HG03064 (cell line): ENCODE measurements around the gene ZFX.
A peak's percentile ranks its signal among the peaks of the same experiment; 100 is the strongest.
"Not testable (repeated sequence)": the region's sequence is repeated elsewhere in the genome, so short reads cannot be mapped to it uniquely, and the experiment has no call there.

Experiments used
- ATAC-seq: cut with Tn5 transposase; IDR thresholded peaks from one replicate; pipeline ENCODE4 v1.9.1; 2021; ENCODE audit warnings: low read depth; ENCODE audit not compliant: unreplicated experiment

Gene ZFX

DNA sequence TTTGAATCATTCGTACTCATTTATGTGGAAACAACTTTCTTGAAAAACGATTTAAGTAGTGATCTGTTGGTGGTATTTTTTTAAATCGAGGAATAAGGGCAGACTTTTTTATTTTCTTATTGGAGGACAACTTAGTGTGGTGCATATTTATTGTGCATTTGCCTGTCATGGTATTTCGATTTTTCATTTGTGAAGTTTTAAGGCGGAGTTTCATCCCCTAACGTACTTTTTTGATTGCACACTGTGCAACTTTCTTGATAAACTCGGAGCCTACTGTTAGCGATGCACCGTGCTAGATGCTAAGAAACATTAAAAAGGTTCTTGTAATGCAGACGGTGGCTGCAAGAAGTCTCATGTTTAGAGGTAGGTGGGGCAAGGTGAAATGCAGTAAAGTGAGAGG is 1.4 kb downstream of the ZFX start:
- no peak for ATAC-seq

DNA sequence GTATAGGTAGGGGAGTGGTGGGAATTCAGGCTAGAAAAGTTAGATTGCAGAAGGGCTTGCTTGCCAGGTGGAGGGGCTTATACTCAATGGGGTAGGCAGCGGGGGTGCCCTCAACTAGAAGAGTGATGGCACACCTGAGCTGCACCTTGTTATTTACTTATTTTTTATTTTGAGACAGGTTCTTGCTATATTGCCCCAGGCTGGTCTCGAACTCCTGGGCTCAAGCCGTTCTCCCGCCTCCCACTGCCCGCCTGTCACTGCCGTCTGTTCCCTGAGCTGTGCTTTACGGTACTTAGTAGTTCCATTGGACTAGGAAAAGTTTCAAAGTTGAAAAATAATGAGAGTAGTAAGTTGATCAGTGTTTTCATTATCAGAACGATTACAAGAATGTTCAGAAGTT is 2.0 kb downstream of the ZFX start:
- ATAC-seq: no peak

DNA sequence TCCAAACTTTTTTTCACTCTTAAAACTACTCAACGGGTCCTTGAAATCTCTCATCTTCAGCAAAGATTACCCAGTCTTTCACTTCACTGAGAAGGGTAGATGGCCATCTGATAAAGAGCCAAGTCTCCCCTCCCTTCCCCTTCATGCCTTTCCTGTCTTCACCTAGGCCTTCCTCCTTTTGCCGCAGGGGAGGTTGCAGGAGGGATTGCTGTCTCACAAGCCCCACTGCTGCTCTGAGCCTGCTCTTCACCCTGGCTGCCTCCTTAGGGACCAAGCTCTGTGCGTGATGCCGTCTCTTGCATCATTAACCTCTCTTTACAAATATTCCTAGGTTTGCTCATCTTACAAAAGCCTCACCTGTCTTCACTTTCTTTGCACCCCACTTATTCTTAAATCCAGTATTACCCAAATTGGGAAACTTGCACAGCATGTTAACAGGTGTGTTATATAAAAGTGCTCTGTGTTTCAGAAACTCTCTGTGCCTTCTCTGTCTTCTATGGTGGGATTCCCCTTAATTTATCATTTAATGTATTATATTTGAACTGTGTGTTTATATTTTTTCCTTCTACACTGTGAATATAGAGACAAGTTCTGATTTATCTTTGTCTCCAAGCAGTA is 3.8 kb downstream of the ZFX start:
- ATAC-seq: no peak

DNA sequence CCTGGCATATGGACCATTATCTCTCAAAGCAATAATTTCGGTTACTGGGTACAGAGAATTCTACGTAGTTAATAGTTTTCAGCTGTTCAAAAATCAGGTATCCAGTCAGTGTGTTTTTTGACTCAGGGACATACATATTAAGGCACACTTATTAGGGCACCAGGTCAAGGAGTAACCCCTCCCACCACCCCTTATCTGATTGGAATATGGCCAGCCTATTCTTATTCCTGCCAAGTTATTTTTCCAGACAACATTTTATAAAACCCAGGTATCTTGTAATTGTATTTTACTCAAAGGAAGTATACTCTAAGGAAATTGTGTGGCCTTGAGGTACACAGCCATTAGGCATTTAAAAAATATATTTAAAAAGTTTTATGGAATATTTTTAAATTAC is 4.3 kb downstream of the ZFX start:
- ATAC-seq: no peak

DNA sequence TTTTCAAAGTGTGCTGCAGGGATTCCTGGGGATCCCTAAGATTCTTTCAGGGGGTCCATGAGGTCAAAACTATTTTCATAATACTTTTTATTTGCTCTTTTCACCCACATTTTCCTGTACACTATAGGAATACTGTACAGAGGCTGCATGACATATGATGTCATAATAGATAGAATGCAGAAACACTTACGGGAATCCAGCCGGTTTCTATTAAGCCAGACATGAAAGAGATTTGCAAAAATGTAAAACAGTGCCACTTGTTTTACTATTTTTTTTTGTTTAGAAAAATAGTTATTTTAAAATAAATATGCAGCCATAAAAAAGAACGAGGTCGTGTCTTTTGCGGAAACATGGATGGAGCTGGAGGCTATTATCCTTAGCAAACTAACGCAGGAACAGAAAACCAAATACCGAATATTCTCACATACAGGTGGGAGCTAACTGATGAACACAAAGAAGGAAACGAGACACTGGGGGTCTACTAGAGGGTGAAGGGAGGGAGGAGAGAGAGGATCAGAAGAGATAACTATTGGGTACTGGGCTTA is 5.0 kb downstream of the ZFX start:
- ATAC-seq: no peak

DNA sequence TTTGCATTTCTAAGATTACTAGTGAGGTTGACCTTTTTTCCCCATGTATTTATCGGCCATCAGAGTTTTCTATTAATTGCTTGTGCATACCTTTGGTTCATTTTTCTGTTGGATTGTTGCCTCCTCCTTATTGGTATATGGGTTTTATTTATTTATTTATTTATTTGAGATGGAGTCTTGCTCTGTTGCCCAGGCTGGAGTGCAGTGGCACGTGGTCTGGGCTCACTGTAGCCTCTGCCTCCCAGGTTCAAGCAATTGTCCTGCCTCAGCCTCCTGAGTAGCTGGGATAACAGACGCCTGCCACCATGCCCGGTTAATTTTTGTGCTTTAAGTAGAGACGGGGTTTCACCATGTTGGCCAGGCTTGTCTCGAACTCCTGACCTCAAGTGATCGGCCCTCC is 6.2 kb downstream of the ZFX start:
- not testable (repeated sequence) for ATAC-seq

DNA sequence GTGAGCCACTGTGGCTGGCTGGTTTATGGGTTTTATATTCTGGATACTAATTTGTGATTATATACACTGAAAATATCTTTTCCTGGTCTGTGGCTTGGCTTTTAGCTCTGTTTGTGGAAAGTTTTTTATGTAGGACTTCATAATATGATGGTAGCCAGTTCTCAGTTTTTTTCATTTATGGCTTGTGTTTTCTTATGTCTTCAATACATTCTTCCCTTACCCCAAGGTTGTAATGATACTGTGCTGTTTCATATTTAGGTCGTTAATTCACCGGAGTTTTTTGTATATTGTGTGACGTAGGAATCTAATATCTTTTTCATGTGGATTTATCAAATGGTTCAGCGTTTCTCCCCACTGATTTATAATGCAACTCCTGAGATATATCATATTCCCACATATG is 6.6 kb downstream of the ZFX start:
- ATAC-seq: no peak

DNA sequence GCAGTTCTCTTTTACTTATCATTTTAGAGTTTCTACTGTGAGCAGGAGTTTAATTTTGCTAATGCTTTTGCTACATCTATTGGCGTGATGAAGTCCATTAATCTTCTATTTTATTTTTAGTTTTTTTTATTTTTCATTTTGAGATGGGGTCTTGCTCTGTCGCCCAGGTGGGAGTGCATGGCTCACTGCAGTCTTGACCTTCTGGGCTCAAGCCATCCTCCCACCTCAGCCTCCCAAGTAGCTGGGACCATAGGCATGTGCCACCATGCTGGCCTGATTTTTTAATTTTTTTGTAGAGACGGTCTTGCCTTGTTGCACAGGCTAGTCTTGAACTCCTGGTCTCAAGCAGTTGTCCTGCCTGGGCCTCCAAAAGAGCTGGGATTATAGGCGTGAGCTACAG is 9.4 kb downstream of the ZFX start:
- no peak for ATAC-seq

DNA sequence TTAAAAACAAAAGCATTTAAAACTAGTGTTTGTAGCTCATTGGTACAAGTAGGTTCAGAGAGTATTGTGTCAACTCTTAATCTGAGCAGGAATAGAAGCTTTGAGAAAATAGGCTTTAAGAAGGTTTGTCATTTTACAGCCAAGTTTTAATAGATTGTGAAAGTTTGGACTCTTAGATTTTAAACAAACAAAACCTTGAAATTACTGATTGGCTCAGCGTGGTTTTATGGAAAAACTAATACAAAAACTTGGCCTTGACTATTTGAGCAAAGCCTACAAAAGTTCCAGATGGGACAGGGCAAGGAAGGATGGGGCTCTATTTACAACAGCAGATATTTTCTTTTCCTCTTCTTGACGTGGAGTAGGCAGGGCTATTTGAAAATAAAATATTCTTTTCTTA is 16.5 kb downstream of the ZFX start:
- ATAC-seq: no peak

DNA sequence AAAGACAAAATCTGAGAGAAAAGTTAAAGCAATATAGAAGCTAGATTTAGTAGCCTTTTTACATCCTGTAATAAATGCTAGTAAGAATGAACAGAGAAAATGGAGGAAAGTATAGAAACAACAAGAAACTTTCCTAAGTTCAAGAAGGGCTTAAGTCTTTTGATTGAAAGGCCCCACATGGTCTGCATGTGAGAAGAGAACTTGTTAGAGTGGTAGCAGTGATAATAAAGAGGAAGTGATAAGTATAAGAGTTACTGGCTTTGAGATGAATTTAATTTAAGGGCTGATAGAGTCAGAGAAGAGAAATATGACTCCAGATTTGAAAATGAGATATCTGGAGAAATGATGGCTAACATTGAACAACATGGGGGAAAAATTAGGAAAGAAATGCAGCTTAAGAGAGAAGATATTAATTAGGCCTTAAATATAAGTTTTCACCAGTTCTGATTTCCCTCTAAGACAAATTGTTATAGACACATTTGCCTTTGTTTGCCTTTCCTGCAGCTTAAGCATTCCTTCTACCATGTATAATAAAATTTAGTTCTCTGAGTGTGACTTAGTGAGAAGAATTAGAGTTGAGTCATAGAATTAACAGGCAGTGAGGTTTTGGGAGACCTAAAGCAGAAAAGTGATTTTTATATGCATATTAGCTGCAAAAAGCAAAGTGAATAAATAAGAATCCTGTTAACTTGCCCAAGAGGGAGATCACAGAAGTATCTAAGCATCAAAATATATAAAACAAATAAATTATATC is 18.4 kb downstream of the ZFX start:
- ATAC-seq: no peak

DNA sequence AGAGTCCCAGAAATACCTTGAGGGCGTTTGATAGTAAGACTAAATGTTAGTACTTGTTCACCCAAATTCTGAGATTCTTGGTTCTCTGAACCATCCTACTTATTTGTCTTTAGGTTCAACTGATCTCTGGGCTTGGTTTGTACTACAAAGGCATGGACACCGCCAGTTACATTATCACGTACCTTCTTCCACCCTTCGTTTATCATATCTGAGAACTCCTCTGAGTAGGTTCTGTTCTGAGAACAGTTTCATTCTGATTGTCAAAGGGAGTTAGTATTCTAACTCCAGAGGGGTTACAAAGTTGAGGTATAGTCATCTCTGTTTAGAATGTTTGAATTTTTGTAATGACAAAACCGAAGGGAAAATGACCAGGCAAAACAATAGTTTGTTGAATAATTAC is 19.3 kb downstream of the ZFX start:
- ATAC-seq: peak; percentile 56

DNA sequence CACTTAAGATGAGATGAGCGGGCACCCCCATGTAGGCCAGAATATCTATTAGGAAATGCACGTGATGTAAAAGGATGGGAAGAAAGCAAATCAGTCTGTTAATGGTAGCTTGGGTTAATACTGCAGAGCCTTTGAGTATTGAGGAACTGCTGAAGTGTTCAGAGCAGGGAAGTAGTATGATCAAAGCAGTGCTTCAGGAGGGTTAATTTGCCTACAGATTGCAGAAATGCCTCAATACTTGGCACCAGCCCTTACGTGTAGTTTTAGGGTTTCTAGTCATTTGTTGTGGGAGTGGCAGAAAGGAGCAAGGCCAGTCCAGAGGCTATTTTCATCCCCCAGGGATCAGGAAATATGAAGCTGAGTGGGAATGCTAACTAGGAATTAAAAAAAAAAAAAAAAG is 19.7 kb downstream of the ZFX start:
- ATAC-seq: peak; percentile 84

DNA sequence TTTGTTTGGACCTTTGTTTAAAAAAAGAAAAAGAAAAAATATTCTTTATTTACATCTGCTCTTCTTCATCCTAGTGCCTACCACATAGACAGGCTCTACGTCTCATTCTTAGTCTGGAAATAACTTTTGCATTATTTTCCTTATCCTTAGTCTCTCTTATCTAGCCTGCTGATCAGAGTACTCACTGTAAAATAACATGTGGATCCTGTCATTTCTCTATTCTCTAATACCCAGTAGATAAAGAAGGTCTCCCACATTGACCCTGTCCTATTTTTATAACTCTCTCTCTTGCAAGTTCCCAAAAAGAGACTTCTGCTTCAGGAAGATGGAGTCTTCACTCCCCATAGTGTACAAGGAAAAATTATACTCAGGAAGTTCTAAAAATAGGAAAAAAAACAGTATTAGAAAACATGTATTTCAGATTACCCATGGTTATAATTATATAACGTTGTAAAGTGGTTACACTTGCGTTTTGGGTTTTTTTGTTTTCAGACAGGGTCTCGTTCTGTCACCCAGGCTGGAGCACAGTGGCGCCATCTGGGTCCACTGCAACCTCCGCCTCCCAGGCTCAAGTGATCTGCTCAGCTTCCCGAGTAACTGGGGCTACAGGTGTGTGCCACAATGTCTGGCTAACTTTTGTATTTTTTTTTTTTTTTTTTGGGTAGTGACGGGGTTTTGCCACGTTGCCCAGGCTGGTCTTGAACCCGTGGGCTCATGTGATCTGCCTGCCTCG is 23.8 kb downstream of the ZFX start:
- ATAC-seq: no peak

DNA sequence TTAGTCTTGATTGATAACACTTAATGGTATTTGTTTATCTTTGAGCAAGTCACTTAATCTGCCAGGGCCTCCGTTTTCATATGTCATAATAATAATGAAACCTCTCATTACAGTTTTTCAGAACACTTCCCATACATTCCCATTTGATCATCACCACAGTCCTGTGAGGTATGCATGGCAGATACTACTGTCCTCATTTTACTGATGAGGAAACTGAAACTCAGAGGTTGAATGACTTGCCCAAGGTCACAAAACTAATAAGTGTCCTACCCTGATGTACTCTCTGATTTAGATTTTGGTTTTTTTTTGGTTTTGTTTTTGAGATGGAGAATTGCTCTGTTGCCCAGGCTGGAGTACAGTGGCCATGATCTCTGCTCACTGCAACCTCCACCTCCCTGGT is 25.7 kb downstream of the ZFX start:
- ATAC-seq: no peak

DNA sequence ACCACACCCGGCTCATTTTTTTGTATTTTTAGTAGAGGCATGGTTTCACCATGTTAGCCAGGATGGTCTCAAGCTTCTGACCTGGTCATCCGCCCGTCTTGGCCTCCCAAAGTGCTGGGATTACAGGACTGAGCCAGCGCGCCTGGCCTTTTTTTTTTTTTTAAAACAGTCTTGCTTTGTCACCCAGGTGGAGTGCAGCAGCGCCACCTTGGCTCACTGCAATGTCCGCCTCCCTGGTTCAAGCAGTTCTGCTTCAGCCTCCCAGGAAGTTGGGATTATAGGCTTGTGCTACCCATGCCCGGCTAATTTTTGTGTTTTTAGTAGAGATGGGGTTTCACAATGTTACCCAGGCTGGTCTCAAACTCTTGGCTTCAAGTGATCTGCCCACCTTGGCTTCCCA is 28.9 kb downstream of the ZFX start:
- ATAC-seq: no peak

DNA sequence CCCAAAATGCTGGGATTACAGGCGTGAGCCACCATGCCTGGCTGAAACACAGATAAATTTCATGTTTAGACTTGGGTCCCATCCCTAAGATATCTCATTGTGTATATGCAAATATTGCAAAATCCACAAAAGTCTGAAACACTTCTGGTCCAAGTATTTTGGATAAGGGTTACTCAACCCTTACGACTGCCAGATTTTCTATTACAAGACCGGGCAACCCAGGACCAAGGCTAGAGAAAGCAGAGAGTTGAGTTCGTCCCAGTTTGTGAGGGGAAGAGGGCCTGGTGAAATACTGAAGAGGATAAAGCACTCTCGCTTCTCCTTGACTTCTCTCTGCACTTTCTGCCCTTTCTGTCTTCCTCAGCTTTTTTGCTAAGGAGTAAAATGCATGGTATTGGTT is 34.5 kb downstream of the ZFX start:
- no peak for ATAC-seq

DNA sequence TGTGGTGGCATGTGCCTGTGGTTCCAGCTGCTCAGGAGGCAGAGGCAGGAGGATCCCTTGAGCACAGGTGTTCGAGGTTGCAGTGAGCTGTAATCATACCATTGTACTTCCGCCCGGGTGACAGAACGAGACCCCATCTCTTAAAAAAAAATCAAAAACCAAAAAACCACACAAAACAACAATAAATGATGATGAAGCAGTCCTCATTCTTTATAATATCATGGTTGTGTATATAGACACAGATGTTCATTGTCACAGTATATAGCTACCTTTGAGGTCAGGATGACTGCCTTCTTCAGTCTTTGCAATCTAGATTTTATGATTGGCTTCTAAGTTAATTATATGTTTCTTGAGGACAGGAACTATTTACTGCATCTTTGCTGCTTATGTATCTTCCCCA is 37.0 kb downstream of the ZFX start:
- ATAC-seq: no peak

DNA sequence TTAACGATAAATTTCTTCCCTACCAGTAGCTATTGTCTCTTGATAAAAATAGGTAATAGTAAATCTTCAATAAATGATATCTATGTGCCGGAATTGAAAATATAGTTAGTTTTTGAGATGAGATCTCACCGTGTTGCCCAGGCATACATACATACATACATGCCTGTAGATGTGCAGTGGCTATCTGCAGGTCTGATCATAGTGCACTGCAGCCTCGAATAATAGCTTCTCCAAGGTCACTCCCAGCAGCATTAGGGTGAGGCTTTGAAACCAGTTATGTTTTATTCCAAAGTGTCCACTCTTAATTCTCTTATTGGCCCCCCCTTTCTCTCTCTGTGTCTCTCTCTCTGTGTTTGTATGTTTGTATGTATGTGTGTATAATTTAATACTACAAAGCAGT is 37.5 kb downstream of the ZFX start:
- no peak for ATAC-seq

DNA sequence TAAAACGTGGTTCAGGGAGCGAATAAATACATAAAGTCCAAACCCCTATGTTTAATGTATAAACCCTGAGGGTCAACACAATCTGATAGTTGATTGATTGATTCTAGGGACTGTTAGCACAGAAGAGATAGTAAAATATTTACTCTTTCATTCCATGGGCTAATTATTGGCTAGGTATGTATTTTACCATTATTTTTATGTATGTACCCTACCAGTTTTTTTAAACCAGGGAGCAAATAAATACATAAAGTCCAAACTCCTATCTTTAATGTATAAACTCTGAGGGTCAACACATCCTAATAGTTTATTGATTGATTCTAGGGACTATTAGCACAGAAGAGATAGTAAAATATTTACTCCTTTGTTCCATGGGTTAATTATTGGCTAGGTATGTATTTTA is 40.0 kb downstream of the ZFX start:
- no peak for ATAC-seq

DNA sequence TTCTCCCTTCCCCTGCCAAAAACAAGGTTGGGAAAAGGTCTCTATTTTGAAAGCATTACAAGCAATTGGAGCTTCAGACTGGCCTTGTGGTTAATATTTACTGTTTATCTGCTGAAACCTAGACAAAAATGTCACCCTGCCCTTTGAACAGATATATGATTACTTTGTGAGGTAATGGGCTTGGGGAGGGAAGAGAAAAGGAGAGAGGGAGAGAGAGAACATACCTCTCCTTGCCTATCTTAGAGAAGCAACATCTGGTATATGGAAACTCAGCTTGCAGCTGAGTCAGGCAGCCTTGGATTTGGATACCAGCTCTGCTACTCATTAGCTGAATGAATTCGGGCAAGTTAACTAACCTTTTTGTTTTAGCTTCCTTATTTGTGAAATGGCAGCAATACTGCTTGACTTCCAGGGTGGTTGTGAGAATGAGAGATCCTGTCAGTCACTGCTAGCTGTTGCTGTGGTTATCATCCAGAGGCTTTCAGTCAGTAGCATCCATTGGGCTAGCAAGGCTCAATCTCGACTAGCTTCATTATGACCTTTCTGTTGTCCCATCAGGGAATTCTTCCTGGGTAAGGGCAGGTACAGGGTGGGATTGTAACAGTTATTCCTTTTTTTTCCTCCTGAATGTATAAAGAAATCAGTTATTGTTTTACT is 41.1 kb downstream of the ZFX start:
- ATAC-seq: no peak

DNA sequence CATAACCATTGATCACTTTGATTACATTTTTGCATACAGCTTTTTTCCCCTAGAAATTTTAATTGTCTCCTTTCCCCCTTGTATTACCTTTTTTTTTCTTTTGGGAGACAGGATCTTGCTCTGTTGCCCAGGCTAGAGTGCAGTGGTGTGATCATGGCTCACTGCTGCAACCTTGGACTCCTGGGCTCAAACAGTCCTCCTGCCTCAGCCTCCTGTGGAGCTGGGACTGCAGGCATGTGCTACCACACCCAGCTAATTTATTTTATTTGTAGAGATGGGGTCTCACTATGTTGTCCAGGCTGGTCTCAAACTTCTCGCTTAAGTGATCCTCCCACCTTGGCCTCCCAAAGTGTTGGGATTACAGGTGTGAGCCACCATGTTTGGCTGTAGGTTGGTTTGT is 47.0 kb downstream of the ZFX start:
- ATAC-seq: no peak
